Left colon (tissue), 2 donors: Measurements from ENCODE around the gene PCMT1. TPM values are rescaled to one million over a fixed set of nuclear protein-coding genes. Genes with fewer than 3 reads are reported as not detected.
"Not testable (repeated sequence)": the region's sequence is repeated elsewhere in the genome, so short reads cannot be mapped to it uniquely, and the experiment has no call there.

Source experiments
- ATAC-seq: fragments of 200-7000 bp; cut with Tn5 transposase; one replicate; pipeline ENCODE4 v1.9.1; 2020; ENCODE audit warnings: mild to moderate bottlenecking, moderate library complexity
- DNase-seq, 2 donors: peaks; one replicate each; pipeline ENCODE4 v3.0.0-alpha.2; 2020
- intact Hi-C, 2 donors: fragments of 100-400 bp; cut with DNase I in 1 of 2; cut with micrococcal nuclease in 1 of 2; formaldehyde crosslinking; loops; one replicate each; pipeline versions ENCODE4 v1.11.2 to v1.14.0; 2022; cut with DNase I, micrococcal nuclease
- total RNA-seq, 2 donors: library from RNA; stranded (reverse); fragmentation: NEBNext Ultra II Directional; extraction: Animal tissue kit (Norgen Biotek cat#: 25700); gene quantifications; one replicate each; pipeline ENCODE4 v1.2.1, GENCODE V29; 2021
- donor health status: DM: no; HTN: no; CAD: no.
- donor health status: DM: yes; HTN: yes; CAD: no.

Gene PCMT1
- total RNA-seq, 2 donors from 2014 or later: 52.4 to 55.9 TPM

DNA sequence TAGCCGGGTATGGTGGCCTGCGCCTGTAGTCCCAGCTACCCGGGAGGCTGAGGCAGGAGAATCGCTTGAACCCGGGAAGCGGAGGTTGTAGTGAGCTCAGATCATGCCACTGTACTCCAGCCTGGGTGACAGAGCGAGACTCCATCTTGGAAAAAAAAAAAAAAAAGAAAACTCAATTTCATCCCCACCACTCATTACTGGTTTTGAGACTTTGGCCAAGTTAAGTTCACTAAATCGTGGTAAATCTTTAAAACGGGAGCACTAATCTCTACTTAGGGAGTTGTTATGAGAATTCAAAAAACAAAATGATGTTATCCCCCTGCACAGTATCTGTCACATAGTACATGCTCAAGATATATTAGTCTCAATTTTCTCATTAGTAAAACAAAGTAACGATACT lies 4.3 kb upstream of the PCMT1 start:
- ATAC-seq, intact Hi-C loops, DNase-seq: not testable (repeated sequence)

DNA sequence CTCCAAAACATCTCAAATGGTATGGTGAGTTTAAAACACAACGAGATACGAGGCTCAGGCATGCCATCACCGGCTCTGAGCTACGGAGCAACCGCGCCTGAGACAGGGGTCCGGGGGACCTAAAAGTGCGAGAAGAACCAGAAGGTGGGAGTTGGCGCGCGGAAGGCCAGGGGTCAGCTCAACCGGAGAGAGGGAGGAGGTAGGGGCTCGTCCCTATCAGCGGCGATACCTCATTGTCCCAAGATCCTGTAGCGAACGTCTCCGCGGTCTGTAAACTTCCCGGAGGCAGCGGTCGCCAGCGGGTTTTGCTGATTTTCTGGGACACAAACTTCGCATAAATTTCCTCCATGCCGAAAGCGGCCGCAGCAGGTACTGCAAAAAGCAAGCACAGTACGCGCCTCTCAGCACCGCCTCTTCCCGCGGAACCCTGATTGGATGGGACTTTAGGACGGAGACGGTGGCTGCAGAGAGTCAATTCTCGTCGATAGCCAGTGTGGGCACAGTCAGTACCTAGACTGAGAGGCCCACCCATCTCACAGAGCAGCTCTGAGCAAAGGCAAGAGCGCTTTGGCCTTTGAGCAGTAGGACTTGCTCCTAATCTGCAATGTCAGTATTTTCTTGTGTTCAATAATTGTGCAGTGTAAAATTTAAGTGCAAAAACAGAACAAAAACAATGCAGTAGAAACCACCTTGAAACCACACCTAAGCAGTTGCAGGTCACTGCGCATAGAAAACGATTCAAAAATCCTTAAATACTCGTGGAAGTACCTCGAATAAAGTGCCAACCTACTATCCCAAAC lies 3.2 kb upstream of the PCMT1 start, which contains the start of gene NUP43:
TSS of gene NUP43 (minus strand) at position 383 of the 800 bp plus-strand sequence. CDS start at position 349, 34 bp downstream.
- intact Hi-C loops: no loop called here
- peak; percentile 69 for ATAC-seq

GRCh38 chr6:149749082-149749593 lies 403 bp upstream of the PCMT1 start:
- DNase-seq, intact Hi-C loops: not testable (repeated sequence)
- peak; percentile 48 for ATAC-seq

More for the DNA sequence above, 3.2 kb upstream of the PCMT1 start, which contains the start of gene NUP43:
- DNase-seq: peak; percentile 94 to 97

GRCh38 chr6:149750136-149750609 lies 632 bp downstream of the PCMT1 start:
- DNase-seq: peak; percentile 62 to 68
- peak; percentile 26 for ATAC-seq
- intact Hi-C loops: no loop called here

DNA sequence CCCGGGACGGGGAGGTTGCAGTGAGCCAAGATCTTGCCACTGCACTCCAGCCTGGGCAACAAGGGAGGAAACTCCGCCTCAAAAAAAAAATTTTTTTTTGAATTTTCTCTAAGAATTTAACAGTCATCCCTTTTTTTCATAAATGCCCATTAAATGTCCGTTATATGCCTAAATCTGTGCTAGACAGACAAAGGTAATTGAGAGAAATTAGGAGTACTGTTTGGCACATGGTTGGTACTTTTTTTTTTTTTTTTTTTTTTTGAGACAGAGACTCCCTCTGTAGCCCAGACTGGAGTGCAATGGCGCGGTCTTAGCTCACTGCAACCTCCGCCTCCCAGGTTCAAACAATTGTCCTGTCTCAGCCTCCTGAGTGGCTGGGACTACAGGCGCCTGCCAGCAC lies 1.7 kb downstream of the PCMT1 start:
- DNase-seq: no peak
- intact Hi-C loops: no loop called here
- no peak for ATAC-seq

- ATAC-seq, intact Hi-C loops, DNase-seq: not testable (repeated sequence)
Measured at GRCh38 chr6:149751920-149752319, 2.4 kb downstream of the PCMT1 start.

DNA sequence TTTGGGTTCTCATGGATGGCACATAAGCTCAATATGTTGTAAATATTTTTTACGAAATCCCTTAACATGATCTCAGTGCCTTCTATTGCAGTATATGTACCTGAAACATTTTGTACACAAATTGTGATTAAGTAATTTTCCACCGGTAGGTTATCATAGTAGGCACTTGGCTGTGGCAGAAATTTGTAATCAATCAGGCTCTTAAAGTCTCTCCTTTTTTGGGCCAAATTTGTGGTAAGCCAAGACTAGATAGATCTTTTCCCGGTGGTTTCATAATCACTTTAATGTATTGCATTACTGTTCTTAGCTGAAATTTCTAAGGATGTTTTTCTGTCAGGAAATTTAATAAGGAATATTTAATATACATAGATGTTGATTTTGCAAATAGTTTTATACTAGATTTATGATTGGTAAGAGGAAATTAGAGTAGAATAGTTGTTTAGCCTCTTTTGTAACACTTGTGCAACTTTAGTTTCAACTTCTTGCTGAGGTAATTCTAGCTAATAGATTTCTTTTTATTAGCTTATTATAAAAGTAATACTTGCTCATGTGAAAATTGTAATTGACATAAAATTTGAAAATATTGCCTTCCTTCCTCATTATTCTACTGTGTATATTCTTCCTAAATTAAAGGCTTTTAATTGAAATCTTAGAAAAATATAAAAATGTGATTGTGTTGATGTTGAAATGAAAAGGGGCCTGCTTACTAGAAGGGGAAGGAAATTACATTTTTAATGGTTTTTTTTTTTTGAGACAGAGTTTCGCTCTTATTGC lies 3.2 kb downstream of the PCMT1 start:
- intact Hi-C loops: no loop called here
- ATAC-seq (no peak), DNase-seq (no peak)

DNA sequence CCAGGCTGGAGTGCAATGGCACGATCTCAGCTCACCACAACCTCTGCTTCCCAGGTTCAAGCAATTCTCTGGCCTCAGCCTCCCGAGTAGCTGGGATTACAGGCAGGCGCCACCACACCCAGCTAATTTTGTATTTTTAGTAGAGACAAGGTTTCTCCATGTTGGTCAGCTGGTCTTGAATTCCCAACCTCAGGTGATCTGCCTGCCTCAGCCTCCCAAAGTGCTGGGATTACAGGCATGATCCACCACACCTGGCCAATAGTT lies 3.8 kb downstream of the PCMT1 start:
- ATAC-seq, DNase-seq, intact Hi-C loops: not testable (repeated sequence)

DNA sequence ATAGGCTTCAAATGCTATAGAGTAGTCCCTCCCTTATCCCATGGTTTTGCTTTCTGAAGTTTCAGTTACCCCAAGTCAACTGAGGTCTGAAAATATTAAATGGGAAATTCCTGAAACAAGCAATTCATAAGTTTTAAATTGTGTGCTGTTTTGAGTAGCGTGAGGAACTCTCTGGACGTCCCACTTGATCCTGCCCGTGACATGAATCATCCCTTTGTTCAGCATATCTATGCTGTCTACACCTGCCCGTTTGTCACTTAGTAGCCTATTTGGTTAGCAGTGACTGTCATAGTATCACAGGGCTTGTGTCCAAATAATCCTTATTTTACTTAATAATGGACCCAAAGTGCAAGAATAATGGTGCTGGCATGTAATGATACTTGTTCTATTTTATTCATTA lies 5.0 kb downstream of the PCMT1 start:
- intact Hi-C loops: no loop called here
- ATAC-seq (no peak), DNase-seq (no peak)

GRCh38 chr6:149755300-149756260 lies 6.0 kb downstream of the PCMT1 start:
- DNase-seq (no peak), ATAC-seq (peak; percentile 100)
- intact Hi-C loops: no loop called here

GRCh38 chr6:149756261-149756636 lies 6.7 kb downstream of the PCMT1 start:
- ATAC-seq (no peak), DNase-seq (no peak)
- intact Hi-C loops: no loop called here

DNA sequence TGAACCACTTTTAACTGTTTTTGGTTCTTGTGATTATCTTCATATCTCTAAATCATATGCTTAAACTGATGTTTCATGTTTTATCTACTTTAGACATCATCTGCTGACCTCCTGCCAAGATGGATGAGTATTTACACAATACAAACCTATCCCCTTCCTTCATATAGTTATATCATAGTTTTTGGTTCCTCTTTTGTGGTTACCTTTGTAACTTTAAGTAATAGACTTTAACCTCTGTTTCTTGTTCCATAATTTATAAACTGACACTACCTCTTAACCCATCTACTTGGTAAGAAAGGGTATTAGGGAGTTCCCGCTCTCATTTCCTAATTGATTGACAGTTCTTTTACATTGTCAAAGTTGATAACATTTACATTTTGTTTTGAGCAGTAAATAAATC lies 11.9 kb downstream of the PCMT1 start:
- ATAC-seq: no peak
- intact Hi-C loops: no loop called here

DNA sequence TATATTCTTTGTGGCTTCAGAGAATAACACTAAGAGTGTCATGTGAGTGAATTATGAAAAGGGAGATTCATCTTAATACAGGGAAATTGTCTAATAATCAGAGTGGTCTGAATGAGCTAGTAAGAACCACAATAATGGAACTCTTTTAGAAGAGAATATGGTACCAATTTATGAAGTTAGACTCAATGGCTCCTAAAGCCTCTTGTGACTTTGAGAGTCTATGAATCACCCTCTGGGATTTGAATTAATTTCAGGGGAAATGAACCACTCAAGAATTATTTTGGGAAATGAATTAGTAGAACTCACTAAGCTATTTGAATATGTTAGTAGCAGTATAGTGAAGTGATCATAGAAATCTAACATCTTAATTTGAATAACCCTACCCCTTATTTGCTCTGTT lies 14.3 kb downstream of the PCMT1 start:
- ATAC-seq (no peak), DNase-seq (no peak)
- intact Hi-C loops: no loop called here

More for the DNA sequence above, 11.9 kb downstream of the PCMT1 start:
- DNase-seq: no peak

GRCh38 chr6:149766156-149766769 lies 16.7 kb downstream of the PCMT1 start:
- ATAC-seq: peak; percentile 76
- DNase-seq: no peak
- intact Hi-C loops: no loop called here

GRCh38 chr6:149769676-149770075 lies 20.1 kb downstream of the PCMT1 start:
- ATAC-seq (no peak), DNase-seq (no peak)
- intact Hi-C loops: no loop called here

DNA sequence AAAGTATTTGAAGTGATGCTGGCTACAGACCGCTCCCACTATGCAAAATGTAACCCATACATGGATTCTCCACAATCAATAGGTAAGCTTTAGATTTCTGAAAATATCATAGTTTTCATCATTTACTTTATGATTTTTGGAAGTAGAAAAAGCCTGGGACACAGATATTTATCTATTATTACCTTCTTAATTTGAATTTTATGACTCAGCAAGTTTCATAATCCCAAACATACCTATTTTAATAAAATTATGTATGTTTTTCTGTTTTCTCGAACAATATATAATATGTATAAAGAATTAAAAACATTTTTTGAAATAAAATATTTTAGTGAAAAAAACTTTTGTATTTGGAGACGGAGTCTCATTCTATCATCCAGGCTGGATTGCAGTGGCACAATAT lies 21.6 kb downstream of the PCMT1 start:
- no peak for ATAC-seq
- intact Hi-C loops: no loop called here

DNA sequence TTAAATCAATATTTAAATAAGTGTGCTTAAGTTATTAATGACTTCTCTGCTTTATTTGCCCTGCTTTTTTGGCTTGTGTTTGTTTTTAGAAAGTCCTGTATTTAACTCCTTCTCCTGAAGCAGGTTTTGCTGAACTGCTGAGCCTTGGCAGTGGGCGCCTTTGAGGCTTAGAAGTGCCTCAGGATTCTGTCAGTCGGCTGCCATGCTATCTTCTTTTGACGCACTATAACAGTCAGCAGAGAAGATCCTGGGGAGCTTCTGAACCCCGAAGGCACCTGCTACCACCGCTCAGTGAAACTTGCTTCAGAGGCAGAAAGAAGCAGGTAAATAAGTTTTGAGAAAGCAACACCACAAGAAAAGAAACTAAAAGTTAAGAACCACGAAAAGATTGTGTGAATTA lies 22.4 kb downstream of the PCMT1 start:
- intact Hi-C loops: no loop called here
- no peak for DNase-seq
- ATAC-seq: no peak

More for the DNA sequence above, 21.6 kb downstream of the PCMT1 start:
- DNase-seq: no peak

DNA sequence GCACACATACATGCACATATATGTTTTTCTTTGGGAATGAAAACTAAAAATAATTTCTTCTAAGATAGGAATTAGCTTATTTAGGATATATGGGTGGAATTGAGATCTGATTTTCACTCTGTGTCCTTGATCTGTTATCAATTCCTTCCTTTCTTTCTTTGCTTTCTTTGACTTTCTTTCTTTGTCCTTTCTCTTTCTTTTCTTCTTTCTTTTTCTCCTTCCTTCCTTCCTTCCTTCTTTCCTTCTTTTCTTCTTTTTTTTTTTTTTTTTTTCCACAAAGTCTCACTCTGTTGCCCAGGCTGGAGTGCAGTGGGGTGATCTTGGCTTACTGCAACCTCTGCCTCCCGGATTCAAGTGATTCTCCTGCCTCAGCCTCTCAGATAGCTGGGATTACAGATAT lies 28.1 kb downstream of the PCMT1 start:
- intact Hi-C loops: no loop called here
- DNase-seq: no peak
- ATAC-seq: no peak
